Testis (tissue), 2 donors: ENCODE data around the gene INO80C.

Experiments
- POLR2A ChIP-seq: fragments of 450-650 bp; IDR thresholded peaks from one replicate; pipeline ENCODE4 v1.6.1; 2017; ENCODE audit warnings: antibody characterized with exemption, mild to moderate bottlenecking, moderate library complexity
- TF ChIP-seq, protein P1 (sequence below), 3 experiments: fragments of 450-650 bp in 2 of 3; fragments of 200-600 bp in 1 of 3; sonication (generic) in 1 of 3; IDR thresholded peaks; one replicate each; pipeline ENCODE4 v1.5.1; 2016 to 2019; ENCODE audit warnings: antibody characterized with exemption in 3 of 3, mild to moderate bottlenecking in 2 of 3, moderate library complexity in 1 of 3

DNA sequence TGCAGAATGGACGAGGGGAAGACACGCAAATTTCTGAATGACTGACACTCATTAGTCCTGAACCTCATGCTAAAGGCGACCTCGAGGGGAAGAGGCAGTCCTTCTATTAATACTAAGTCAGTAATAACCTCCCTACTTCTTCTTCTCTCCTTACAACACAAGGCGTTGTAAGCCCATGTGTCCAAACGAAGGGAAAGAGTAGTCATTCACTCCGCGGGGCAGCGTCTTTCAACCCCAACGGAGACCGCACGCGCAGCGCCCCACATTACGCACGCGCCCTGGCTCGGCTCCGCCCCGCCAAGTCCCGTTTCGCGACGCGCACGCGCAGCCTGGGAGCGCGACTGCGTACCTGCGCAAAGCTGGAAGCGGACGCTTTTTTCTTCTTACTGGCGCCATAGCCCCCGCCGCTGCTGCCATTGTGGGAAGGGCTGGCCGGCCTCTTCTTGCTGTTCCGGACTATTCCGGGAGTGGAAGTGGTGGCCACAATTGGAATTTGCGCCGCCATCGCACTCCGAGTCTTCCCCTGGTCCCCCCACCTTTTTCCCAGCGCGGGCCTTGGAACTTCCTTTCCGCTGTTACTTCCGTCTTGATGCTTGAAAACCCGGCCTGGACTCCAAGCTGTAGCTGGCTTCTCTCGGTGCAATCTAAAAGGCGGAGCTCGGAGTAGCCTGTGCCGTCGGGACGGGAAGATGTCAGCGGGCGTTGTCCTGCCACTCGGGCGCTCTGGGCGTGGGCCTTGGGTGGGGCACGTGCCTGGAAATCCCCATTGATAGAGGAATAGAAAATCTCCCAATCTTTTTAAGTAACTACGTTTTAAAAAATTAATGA lies at the start of gene INO80C:
- TF ChIP-seq, protein P1, sequence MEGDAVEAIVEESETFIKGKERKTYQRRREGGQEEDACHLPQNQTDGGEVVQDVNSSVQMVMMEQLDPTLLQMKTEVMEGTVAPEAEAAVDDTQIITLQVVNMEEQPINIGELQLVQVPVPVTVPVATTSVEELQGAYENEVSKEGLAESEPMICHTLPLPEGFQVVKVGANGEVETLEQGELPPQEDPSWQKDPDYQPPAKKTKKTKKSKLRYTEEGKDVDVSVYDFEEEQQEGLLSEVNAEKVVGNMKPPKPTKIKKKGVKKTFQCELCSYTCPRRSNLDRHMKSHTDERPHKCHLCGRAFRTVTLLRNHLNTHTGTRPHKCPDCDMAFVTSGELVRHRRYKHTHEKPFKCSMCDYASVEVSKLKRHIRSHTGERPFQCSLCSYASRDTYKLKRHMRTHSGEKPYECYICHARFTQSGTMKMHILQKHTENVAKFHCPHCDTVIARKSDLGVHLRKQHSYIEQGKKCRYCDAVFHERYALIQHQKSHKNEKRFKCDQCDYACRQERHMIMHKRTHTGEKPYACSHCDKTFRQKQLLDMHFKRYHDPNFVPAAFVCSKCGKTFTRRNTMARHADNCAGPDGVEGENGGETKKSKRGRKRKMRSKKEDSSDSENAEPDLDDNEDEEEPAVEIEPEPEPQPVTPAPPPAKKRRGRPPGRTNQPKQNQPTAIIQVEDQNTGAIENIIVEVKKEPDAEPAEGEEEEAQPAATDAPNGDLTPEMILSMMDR (IDR thresholded peaks at IDR 0.05), result no peak
- peak; percentile 6 for TF ChIP-seq POLR2A
